SIG-M5 treated with dmso at 0.1 percent for 504 hours (cell line): ENCODE results near the gene VDAC1.
"Not testable (repeated sequence)": the region's sequence is repeated elsewhere in the genome, so short reads cannot be mapped to it uniquely, and the experiment has no call there.

ENCODE experiments used
- DNase-seq: peaks from one replicate; lab custom pipeline; 2025; ENCODE audit not compliant: unreplicated experiment; lab: John Stamatoyannopoulos, UW

Gene VDAC1

GRCh38 chr5:133944263-133945185 lies 60.3 kb downstream of the VDAC1 start:
- peak; percentile 18 for DNase-seq

DNA sequence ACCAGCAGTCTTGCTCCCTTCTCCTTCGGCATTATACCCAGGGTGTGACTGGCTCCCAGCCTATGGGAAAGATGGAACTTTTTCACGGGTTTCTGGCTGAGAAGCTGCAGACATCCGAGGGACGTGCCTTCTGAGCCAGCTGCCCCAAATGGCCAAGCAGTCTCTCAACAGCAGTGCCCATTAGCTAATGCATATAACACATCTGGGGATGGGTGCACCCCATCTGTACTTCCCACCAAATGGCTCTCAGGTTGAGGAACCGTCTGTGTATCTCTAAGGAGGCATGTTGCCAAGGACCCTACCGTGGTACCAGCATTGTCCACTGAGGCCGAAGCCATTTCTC lies 61.3 kb downstream of the VDAC1 start:
- DNase-seq = no peak

DNA sequence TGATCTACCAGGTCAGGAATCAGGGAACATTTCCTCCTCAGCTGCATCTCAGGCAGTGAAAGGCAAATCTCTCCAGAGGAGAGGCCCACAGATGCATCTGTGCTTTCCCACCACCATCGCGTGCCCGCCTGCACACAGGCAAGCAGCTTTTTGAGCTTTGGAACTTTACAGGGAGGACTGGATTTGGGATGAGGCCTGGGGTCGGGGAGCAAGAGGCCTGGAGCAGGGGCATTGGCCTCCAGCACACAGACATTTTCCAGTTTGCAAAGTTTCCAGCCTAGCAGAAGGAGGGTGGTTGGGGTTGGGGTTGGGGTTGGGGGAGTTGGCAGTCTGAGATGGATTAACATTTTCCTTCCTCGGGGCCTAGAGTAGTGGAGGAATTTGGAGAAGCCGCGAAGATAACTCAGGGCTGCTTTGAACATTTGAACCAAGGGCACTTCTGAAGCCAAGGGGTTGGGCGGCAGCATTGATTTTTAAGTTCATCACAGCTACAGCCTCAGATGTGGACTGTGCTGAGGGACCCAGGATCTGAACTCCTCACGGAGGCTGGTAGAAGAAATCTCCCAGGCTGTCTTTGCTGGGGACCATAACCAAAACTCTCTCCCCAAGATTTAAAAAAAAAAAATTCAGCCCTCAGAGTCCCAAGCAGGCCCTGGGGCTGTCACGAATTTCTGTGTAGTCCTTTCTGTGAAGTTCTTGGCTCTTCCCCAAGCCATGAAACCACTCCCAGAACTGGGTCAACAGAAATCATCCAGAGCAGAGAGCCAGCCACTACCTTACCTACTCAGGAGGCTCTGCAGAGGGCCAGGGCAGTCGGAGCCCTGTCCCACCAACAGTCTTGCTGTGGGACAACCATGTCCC lies 61.9 kb downstream of the VDAC1 start:
- DNase-seq = no peak

- no peak for DNase-seq
Measured at GRCh38 chr5:133941456-133942196, 63.1 kb downstream of the VDAC1 start.

GRCh38 chr5:133939668-133940067 lies 65.1 kb downstream of the VDAC1 start:
- no peak for DNase-seq

DNA sequence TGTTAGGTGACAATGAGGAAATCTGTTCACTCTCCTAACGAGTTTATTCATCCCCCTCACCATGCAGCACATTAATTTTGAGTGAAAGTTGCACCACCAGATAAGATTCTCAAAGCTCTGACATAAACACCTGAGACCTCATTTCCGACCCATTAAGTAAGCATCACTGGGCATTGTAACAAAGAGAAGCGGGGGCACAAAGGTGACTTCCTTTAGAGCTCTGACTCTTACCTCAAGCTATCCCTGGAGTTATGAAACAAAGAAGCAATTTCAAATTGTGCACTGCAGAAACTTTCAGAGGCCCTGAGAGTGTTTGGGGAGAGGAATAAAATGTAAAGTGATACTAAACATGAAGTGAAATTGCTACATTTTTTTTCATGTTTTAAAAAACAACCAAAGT lies 65.8 kb downstream of the VDAC1 start:
- DNase-seq = no peak

- peak; percentile 55 for DNase-seq
Measured at GRCh38 chr5:133938039-133938821, 66.5 kb downstream of the VDAC1 start.

DNA sequence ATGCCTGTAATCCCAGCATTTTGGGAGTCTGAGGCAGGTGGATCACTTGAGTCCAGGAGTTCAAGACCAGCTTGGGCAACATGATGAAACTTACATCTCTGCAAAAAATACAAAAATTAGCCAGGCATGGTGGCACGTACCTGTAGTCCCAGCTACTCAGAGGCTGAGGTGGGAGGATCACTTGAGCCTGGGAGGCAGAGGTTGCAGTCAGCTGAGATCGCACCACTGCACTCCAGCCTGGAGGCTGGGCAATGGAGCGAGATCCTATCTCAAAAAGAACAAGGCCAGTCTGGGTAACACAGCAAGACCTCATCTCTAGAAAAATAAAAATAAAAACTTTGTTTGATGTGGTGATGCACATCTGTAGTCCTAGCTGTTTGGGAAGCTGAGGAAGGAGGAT lies 67.1 kb downstream of the VDAC1 start:
- DNase-seq = not testable (repeated sequence)

- no peak for DNase-seq
Measured at GRCh38 chr5:133936651-133937015, 68.1 kb downstream of the VDAC1 start.

DNA sequence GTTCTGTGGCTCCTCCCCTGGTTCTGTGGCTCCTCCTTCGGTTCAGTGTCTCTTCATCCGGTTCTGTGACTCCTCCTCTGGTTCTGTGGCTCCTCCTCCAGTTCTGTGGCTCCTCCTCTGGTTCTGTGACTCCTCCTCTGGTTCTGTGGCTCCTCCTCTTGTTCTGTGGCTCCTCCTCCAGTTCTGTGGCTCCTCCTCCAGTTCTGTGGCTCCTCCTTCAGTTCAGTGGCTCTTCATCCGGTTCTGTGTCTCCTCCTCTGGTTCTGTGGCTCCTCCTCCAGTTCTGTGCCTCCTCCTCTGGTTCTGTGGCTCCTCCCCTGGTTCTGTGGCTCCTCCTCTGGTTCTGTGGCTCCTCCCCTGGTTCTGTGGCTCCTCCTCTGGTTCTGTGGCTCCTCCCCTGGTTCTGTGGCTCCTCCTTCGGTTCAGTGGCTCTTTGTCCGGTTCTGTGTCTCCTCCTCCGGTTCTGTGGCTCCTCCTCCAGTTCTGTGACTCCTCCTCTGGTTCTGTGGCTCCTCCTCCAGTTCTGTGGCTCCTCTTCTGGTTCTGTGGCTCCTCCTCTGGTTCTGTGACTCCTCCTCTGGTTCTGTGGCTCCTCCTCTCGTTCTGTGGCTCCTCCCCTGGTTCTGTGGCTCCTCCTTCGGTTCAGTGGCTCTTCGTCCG lies 68.7 kb downstream of the VDAC1 start:
- not testable (repeated sequence) for DNase-seq

DNA sequence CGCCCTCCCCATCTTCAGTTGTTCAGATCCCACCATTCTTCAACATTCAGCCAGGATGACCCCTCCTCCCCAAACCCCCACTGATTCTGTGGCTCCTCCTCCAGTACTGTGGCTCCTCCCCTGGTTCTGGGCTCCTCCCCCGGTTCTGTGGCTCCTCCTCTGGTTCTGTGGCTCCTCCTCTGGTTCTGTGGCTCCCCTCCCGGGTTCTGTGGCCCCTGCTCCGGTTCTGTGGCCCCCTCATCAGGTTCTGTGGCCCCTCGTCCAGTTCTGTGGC lies 69.2 kb downstream of the VDAC1 start:
- DNase-seq = no peak

GRCh38 chr5:133934822-133935666 lies 69.7 kb downstream of the VDAC1 start:
- no peak for DNase-seq

GRCh38 chr5:133934311-133934710 lies 70.5 kb downstream of the VDAC1 start:
- DNase-seq = no peak

DNA sequence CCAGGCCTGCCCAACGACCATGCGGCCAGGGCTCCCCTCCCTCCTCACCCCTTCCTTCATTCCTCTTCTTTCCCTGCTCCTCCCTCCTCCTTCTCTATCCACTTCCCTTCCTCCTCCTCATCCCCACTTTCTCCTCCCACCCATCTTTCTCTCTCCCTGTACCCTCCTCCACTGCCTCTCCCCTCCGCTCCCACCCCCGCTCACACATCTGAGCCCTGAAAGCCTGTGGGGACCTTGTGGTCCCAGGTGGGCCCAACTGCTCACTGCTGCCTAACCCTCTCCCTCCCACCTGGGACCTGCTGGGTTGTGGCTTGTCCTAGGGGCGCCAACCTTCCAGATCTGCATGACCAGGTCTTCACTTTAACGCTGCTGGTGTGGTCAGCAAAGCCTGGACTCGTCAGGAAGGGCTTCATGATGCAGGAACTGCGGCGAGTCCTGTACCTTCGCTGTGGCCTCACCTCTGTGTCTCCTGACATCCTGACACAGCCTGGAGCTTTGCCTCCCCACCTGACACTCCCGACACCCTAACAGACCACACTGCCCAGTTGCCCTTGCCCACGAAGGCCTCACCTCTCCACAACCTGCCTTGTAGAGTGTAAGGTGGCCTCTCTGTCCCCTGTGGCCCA lies 71.0 kb downstream of the VDAC1 start:
- no peak for DNase-seq

GRCh38 chr5:133933169-133933509 lies 71.6 kb downstream of the VDAC1 start:
- no peak for DNase-seq

DNA sequence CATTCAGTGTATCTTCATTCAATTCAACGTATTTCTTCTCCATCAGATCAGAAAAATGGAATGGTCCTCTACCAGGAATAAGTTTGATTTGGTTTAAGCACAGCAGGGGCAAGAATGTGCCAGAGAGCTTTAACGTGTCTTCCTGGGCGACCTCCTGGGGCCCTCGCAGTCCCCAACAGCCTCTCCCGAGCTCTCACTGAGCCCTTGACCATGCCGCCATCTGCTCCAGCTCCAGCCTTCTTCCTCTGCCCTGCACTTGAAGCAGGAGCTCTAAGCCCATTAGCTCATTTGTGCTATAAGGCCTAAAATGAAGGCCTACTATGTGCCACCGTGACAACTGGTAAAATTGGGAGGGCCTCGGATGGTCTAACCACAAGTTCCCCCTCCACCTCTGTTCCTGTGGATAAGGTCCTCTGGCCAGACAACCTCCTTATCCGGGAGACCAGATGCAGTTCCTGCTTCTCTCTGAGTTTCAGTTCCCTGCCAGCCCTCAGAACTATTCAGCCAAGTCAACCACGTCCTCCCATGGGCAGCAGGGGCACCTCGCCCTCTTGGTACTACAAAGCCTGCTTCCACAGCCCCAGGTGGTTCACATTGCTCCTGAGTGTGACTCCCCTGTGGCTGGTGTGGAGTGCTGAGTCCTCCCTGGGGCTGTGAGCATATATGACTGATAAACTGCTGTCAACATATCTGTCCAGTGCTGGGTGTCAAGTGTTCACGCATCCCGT lies 72.2 kb downstream of the VDAC1 start:
- peak; percentile 71 for DNase-seq

DNA sequence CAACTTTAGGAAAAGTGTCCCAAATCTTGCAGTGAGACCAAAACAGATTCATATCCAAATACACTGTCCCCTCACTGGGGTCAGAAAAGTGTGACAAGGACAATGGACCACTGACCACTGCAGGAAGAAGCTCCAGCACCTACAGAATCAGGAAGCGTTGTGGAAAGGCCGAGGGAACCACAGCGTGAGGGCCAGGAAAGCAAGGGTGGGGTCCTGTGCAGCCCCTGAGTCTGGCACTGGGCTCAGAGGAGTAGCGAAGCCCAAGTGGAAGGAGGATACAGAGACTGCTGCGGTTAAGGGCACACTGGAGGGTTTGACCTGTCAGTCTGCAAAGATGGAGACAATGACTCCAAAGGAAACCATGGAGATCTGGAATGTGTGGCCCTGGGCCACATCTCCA lies 73.2 kb downstream of the VDAC1 start:
- no peak for DNase-seq

DNA sequence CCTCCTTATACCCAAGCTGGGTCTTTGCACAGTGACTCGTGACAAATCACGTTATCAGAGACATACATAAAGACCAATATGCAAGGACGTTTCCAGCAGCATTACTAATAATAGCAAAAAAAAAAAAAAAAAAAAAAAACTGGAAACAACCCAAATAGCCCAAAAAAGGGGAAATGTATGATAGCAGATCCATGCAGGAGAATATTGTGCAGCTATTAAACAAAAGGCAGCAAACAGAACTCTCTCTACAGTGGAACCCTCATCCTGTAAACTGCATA lies 74.0 kb downstream of the VDAC1 start:
- no peak for DNase-seq
